Measurements from ENCODE around the gene NRG2.

- TF ChIP-seq CTCF (conservative IDR thresholded peaks at IDR 0.05; ENCODE audit: low read depth in 2 of 2), result no peak
- no peak for TF ChIP-seq EZH2 (IDR thresholded peaks at IDR 0.05; ENCODE audit: low read depth, unreplicated experiment)
- no peak for TF ChIP-seq REST (IDR thresholded peaks at IDR 0.05; ENCODE audit: unreplicated experiment)
- no peak for TF ChIP-seq CREB1 (CRISPR knock-in tag; IDR thresholded peaks at IDR 0.05; ENCODE audit: low read depth)
- no peak for TF ChIP-seq JUNB (IDR thresholded peaks at IDR 0.05; ENCODE audit: unreplicated experiment)
- TF ChIP-seq ZNF331 (CRISPR knock-in tag; IDR thresholded peaks at IDR 0.05; ENCODE audit: low read depth), result no peak
- TF ChIP-seq POLR2AphosphoS5 (IDR thresholded peaks at IDR 0.05; ENCODE audit: low read depth), result no peak
- TF ChIP-seq EZH2phosphoT487 (IDR thresholded peaks at IDR 0.05; ENCODE audit: unreplicated experiment), result no peak
Measured at GRCh38 chr5:140044041-140044440, 942 bp upstream of the NRG2 start.

All from GM23338 (cell line).